Spinal cord (tissue), 10 donors: ENCODE results near the gene NDC1. TPM values are rescaled to one million over a fixed set of nuclear protein-coding genes. Genes with fewer than 3 reads are reported as not detected.
A peak's percentile ranks its signal among the peaks of the same experiment; 100 is the strongest.

Experiments used
- DNase-seq, 6 donors: peaks; one replicate each; pipeline versions ENCODE4 v3.0.0 to v3.0.0-alpha.2; 2013 to 2015; ENCODE audit warnings: low spot score in 6 of 6, low read depth in 4 of 6
- H3K27ac ChIP-seq: one replicate; pipeline ENCODE4 v1.5.1; 2013; ENCODE audit warnings: low read depth, low read length, control low read depth
- H3K27me3 ChIP-seq: one replicate; pipeline ENCODE4 v1.6.1; 2013; ENCODE audit warnings: low read length; ENCODE audit not compliant: control insufficient read depth, insufficient read depth
- H3K36me3 ChIP-seq: one replicate; pipeline ENCODE4 v1.6.1; 2013; ENCODE audit warnings: low read length; ENCODE audit not compliant: control insufficient read depth, insufficient read depth
- H3K4me1 ChIP-seq: one replicate; pipeline ENCODE4 v1.6.1; 2013; ENCODE audit warnings: low read length; ENCODE audit not compliant: control insufficient read depth, insufficient read depth
- H3K4me3 ChIP-seq: one replicate; pipeline ENCODE4 v1.5.1; 2013; ENCODE audit warnings: low read depth, low read length, control low read depth
- H3K9me3 ChIP-seq: one replicate; pipeline ENCODE4 v1.6.1; 2013; ENCODE audit warnings: low read length; ENCODE audit not compliant: control insufficient read depth, insufficient read depth
- WGBS: methylation state at CpG from one replicate; pipeline ENCODE4 v1.1.5; 2013; ENCODE audit warnings: missing lambda C conversion rate; ENCODE audit not compliant: insufficient coverage; 5-methylcytosine and 5-hydroxymethylcytosine counted together
- polyA plus RNA-seq, 2 donors: library from polyadenylated mRNA; unstranded; fragments of 120-200 nt; gene quantifications; one replicate each; pipeline ENCODE4 v1.2.1, GENCODE V29; 2013; ENCODE audit not compliant: insufficient read length in 2 of 2
- total RNA-seq, 2 donors: library from RNA; depleted of rRNA in 1 of 2; stranded (reverse); fragments of 120-200 nt in 1 of 2; fragments of >200 nt in 1 of 2; gene quantifications; one replicate each; pipeline versions ENCODE4 v1.2.3 to v1.2.4, GENCODE V29; 2013 to 2014
- donor health status: healthy.

Gene NDC1
- total and polyA plus RNA-seq, 4 donors, result 15.3 to 28.7 (median 17.1) TPM

DNA sequence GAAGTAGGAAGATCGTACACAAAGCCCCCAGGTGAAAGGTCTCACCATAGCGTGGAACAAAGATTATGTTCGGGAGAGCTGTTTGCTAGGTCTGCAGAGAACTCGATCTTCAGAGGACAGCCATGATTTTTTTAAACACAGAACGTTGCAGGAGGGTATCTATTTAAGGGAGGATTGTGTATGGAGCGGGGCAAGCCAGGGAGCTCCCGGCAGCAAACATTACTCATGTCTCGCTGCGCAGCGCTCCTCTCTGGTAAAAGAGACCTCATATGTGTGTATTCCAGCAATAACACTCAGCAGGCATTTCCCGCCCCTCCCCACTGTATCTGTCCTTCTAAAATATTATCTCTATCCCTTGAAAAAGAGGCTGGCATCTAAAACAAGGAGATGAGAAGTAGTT, 101.8 kb downstream of the NDC1 start:
- no peak overlapping the region for H3K27ac ChIP-seq
- H3K4me1 ChIP-seq, result peaks cover 24% of the 10 kb centered on the region
- peaks cover 57% of the 10 kb centered on the region for H3K27me3 ChIP-seq
- DNase-seq, result peak in 1 of 6 donors; percentile 14
- H3K9me3 ChIP-seq, result no peaks in the 10 kb centered on the region
- H3K36me3 ChIP-seq, result peaks cover under 1% of the 10 kb centered on the region
- no peak overlapping the region for H3K4me3 ChIP-seq
- WGBS, result 65% methylated on average over 4 of the region's 11 CpGs

DNA sequence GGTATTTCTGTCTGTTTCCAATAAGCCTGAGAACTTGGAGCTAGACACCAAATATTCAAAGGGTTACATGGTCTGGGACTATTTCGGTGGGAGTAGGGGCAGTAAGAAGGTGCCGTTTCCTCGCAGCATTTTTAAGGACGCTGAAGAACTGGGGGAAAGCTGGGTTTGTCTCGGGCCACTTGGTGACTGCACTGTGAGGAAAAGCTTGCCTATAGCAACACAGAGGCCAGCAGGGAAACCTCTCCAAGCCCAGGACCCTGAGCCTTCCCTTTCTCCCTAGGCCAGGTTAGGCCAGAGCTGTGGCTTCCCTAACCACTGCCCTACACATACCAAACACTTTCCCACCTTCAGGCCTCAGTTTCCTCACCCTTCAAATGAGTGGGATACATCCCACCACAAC, 102.4 kb downstream of the NDC1 start:
- no peak for DNase-seq
- peaks cover 24% of the 10 kb centered on the region for H3K4me1 ChIP-seq
- WGBS, result 96% methylated on average over 5 of the region's 5 CpGs
- H3K27ac ChIP-seq, result no peak overlapping the region
- H3K27me3 ChIP-seq, result peaks cover 54% of the 10 kb centered on the region
- H3K9me3 ChIP-seq, result no peaks in the 10 kb centered on the region
- peaks cover 2% of the 10 kb centered on the region for H3K36me3 ChIP-seq
- H3K4me3 ChIP-seq, result no peak overlapping the region

DNA sequence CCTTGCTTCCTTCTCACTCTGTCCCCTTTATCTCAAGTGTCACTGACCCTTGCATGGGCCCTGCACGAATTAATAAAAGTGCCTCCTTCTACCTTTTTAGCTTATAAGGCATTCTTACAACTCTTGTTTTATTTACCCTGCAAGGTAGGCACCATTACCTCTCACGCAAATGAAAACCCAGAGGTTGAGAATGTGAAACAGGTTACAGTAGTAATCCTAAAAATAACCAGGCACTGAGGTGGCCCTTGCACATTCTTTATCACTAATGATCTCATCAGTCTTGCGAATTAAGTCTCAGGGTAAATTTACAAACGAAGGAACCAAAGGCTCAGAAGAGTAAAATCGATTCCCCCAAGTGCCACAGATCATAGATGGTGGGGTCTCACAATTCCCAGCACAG, 102.8 kb downstream of the NDC1 start:
- H3K36me3 ChIP-seq, result peaks cover 2% of the 10 kb centered on the region
- H3K9me3 ChIP-seq, result no peaks in the 10 kb centered on the region
- 89% methylated on average over 3 of the region's 5 CpGs for WGBS
- peaks cover 50% of the 10 kb centered on the region for H3K27me3 ChIP-seq
- peaks cover 21% of the 10 kb centered on the region for H3K4me1 ChIP-seq
- no peak overlapping the region for H3K27ac ChIP-seq
- DNase-seq, result no peak
- no peak overlapping the region for H3K4me3 ChIP-seq

DNA sequence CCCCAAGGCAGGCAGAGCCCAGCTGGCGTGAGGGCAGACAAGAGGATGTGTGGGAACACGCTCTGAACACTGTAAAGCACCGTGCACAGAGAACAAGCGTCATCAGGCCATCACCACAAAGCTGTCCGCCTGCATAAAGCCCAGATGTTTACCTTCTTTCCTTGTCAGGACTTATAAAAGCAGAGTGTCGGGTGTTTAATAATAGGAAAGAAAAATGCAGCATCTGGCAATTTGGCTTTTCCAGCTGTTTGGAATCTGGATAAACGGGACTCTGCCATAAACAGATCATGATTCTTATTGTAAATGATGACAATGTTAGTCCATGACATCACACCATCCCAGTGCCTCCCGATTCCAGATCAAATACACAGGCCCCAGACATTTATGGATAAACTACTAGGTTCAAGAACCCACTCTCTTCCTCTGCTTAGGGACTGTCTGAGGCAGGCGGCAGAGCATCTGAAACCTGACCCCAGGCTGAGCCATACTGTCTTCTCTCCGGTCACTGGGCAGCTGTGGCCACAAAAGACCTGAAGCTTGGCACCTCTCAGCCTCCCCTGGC, 103.4 kb downstream of the NDC1 start:
- H3K36me3 ChIP-seq, result peaks cover 2% of the 10 kb centered on the region
- peak in 1 of 6 donors; percentile 9 for DNase-seq
- WGBS, result 68% methylated on average over 7 of the region's 10 CpGs
- no peaks in the 10 kb centered on the region for H3K9me3 ChIP-seq
- peaks cover 17% of the 10 kb centered on the region for H3K4me1 ChIP-seq
- peaks cover 46% of the 10 kb centered on the region for H3K27me3 ChIP-seq
- no peak overlapping the region for H3K4me3 ChIP-seq
- H3K27ac ChIP-seq, result no peak overlapping the region

DNA sequence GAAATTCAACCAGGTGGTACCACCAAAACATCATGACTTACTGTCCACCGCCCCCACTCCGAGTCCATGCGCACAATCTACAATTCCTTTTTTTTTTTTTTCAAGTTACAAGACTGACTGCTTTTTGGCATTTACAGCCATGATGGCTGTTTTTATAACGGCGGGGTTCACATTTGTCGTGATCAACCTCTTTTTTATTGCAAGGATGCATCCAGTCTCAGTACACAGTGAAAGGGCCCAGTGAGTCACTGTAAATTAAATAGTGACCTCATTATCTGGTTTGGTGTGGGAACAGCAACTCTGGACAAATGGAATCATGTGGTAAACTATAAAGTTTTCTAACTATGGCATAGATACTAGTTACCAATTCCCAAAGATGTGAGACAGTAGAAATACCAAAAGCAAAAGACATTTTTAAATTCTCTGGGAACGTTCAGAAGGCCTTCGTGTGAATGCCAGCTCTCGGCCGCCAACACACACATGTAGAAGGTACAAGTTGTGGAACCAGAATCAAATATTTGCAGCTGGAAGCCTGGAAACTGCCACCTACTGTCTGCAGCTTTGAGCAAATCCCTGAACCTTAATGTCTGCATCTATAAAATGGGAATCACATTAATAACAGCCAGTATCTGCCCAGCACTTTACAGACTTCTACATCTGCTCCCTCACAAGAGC, 104.0 kb downstream of the NDC1 start:
- H3K4me1 ChIP-seq, result peaks cover 14% of the 10 kb centered on the region
- WGBS, result 71% methylated on average over 10 of the region's 10 CpGs

DNA sequence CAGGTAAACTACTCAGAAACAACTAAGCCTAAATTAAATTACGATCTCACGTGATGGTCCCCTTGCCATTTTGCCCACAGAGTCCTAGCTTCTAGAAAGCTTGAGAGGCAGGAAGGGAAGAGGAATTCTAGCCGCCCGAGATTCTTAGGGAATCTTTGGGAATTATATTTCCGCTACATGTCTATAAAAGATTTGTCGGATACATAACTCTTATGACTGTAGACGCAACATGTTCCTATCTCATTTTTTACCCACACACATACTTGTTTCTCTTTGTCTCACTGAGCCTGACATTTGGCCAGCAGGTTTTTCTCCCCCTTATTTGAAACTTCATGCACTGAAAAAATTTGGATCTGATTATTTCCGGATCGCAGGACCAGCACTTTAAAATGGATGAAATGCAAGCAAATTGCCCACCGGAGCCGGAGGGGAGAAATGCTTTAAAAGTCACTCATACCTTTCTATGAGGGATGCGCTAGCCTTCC, 104.6 kb downstream of the NDC1 start:
- no peak overlapping the region for H3K4me3 ChIP-seq
- no peaks in the 10 kb centered on the region for H3K9me3 ChIP-seq
- H3K27me3 ChIP-seq, result peaks cover 39% of the 10 kb centered on the region
- H3K27ac ChIP-seq, result no peak overlapping the region
- peaks cover 2% of the 10 kb centered on the region for H3K36me3 ChIP-seq
- 94% methylated on average over 4 of the region's 12 CpGs for WGBS
- peaks cover 12% of the 10 kb centered on the region for H3K4me1 ChIP-seq
- DNase-seq, result no peak

More for the DNA sequence above, 104.0 kb downstream of the NDC1 start:
- DNase-seq, result no peak
- Histone ChIP-seq H3K9me3 (no peaks in the 10 kb centered on the region), H3K27ac (no peak overlapping the region), H3K4me3 (no peak overlapping the region), H3K36me3 (peaks cover 2% of the 10 kb centered on the region), H3K27me3 (peaks cover 42% of the 10 kb centered on the region)

DNA sequence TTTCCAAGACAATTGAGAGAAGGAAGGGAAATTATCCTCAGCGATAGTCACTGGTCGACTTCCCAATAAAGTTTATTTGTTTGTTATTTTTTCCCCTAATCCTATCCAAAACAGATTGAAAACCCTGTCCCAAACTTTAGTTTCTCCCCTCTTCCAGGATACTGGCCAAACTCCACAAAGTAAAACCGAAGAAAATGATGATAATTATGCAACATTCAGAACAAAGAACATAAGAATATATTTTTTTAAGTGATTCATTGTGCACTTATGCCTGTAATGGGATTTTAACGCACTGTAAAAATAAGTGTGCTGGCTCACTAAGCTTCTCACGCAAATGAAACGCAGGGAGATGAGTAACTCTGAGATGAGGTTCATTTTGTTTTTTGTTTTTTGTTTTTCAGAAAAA, 105.2 kb downstream of the NDC1 start:
- no CpG with 5 or more reads among the region's 6 CpGs for WGBS
- no peak for DNase-seq
- peaks cover 33% of the 10 kb centered on the region for H3K27me3 ChIP-seq

DNA sequence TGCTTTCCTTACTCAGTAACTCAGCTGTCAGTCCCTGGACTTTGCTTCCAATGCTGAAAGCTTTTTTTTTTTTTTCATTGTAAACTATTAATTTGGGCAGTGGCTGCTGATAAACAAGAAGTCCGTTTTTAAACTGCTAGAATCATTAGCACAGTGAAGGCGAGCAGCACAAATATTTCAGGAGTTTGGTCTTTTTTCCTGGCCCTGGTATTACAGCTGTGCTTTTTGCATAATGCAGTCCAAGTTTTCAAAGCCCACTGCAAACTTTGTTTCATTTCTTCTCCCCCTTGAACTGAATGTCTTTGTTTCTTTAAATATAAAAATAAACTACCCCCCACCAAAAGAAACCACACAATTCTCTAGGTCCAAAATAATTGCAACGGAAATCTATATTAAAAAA, 105.7 kb downstream of the NDC1 start:
- Histone ChIP-seq H3K4me1 (peaks cover 5% of the 10 kb centered on the region), H3K4me3 (no peak overlapping the region), H3K27me3 (peaks cover 30% of the 10 kb centered on the region), H3K9me3 (no peaks in the 10 kb centered on the region), H3K36me3 (peaks cover 2% of the 10 kb centered on the region), H3K27ac (no peak overlapping the region)
- 17% methylated on average over 2 of the region's 3 CpGs for WGBS
- no peak for DNase-seq

More for the DNA sequence above, 105.2 kb downstream of the NDC1 start:
- H3K9me3 ChIP-seq, result no peaks in the 10 kb centered on the region
- peaks cover 6% of the 10 kb centered on the region for H3K4me1 ChIP-seq
- no peak overlapping the region for H3K27ac ChIP-seq
- H3K4me3 ChIP-seq, result no peak overlapping the region
- H3K36me3 ChIP-seq, result peaks cover 2% of the 10 kb centered on the region

DNA sequence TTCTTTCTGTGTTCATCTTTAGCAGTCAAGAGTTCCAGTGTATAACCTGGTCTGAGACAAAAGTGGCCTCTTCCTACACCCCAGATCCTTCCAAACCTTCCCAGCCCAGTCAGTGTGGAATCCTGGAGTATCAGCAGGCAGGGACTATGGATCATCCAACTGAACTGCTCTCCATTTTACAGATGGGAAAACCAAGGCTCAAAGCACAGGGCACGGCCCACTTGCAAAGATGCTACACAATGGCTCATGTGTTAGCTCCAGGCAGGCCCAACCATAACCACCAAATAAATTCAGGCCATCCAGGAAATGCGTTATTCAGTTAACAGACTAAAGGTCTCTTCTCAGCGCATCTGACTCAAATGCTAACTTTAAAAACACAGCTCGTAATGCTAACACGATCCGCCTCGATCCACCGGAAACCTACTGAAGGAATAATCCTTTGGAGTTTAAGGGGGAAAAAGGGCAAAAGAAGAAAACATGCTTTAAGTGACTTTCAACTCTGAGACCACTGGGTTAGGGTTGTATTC, 106.3 kb downstream of the NDC1 start:
- Histone ChIP-seq H3K4me3 (no peak overlapping the region), H3K27me3 (peaks cover 24% of the 10 kb centered on the region), H3K4me1 (peaks cover 2% of the 10 kb centered on the region), H3K27ac (no peak overlapping the region), H3K9me3 (no peaks in the 10 kb centered on the region), H3K36me3 (peaks cover 2% of the 10 kb centered on the region)
- no peak for DNase-seq
- 93% methylated on average over 8 of the region's 8 CpGs for WGBS
